ENCODE results near the gene DOCK9. TPM values are rescaled to one million over a fixed set of nuclear protein-coding genes. Genes with fewer than 3 reads are reported as not detected.

The DOCK9 gene
- total and polyA plus RNA-seq, 2 donors (not counting 3 experiments of a cell fraction or from before 2014, with no cell fraction given): 147 to 323 TPM

DNA sequence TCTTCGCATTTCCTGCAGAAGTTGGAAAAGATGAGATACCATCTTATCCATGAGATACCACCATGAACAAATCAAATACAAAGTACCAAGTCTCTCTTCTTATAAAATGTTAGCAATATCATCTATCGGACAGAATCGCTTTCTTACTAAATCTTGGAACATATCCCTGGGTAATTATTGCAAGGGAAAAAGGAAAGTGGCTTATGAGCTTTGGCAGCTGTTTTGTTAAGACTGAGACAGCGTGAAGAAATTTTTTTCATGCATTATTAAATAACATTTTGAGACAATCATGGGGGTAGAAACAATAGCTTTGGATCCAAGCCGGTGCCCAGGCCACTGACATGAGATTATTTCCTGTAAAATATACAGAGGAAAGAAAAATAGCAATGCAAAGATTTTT lies 84.5 kb downstream of the DOCK9 start:
- BruUV-seq (replicated peaks): no TSS peak
- H3K36me3 ChIP-seq (ENCODE audit: control insufficient read depth in 2 of 2, extremely low read depth in 1 of 2, insufficient read depth in 2 of 2, low read length in 2 of 2): peaks cover 12 to 14% of the 10 kb centered on the region in 2 experiments

More for the DNA sequence above, 84.5 kb downstream of the DOCK9 start:
- Histone ChIP-seq H3K4me2 (ENCODE audit: insufficient read depth, low read length) (no peak overlapping the region), H3K4me1 (ENCODE audit: control insufficient read depth, extremely low read depth, insufficient read depth, low read length) (peaks cover 61% of the 10 kb centered on the region), H2AFZ (ENCODE audit: low read depth, low read length) (no peak overlapping the region), H3K9me1 (replicated peaks; ENCODE audit: control insufficient read depth, extremely low read depth, insufficient read depth, low read length) (no peaks in the 10 kb centered on the region), H3K4me3 (replicated peaks in 1 of 3; ENCODE audit: insufficient read depth in 1 of 3, low read depth in 1 of 3, low read length in 3 of 3) (no peak overlapping the region), H3K27me3 (ENCODE audit: control insufficient read depth in 2 of 2, insufficient read depth in 2 of 2, low read length in 2 of 2) (no peaks in the 10 kb centered on the region), H3K27ac (ENCODE audit: insufficient read depth, low read depth, low read length) (peak overlapping the region; percentile 10), H3K9me3 (replicated peaks; ENCODE audit: control insufficient read depth, insufficient read depth, low read length) (no peaks in the 10 kb centered on the region), H3K79me2 (ENCODE audit: control insufficient read depth, insufficient read depth, low read length) (no peaks in the 10 kb centered on the region), H4K20me1 (replicated peaks; ENCODE audit: control insufficient read depth, extremely low read depth, insufficient read depth, low read length) (no peaks in the 10 kb centered on the region), H3K9ac (replicated peaks; ENCODE audit: extremely low read depth, insufficient read depth, low read length) (no peak overlapping the region)
- DNase-seq (ENCODE audit: low read depth, low spot score): peak; percentile 68
- intact Hi-C loops (cut with micrococcal nuclease) (loop anchor here (2.0 to 5.0 kb wide), 3 partner anchors 17 to 139 kb away; partner anchors contain the start of gene DOCK9), dilution Hi-C loops (cut with MboI; ENCODE audit: extremely low pct_ligation_motif_present, low sequenced_read_pairs) (no loop called here)
- ChIA-PET CTCF (interaction anchor here (1.0 to 2.2 kb wide), 6 partner anchors 12 to 140 kb away, joined by 3 to 8 read pairs (median 6); no protein-coding TSS in a partner anchor), POLR2A (no interaction called here)
- FAIRE-seq: no peak
- TF ChIP-seq MAX (IDR thresholded peaks at IDR 0.05; ENCODE audit: insufficient read depth, insufficient read length) (no peak), GATA2 (IDR thresholded peaks at IDR 0.05; ENCODE audit: insufficient read depth, insufficient read length, low read depth, low read length) (no peak), FOS (IDR thresholded peaks at IDR 0.05; ENCODE audit: borderline replicate concordance, insufficient read depth, low read length) (no peak), MYC (IDR thresholded peaks at IDR 0.05; ENCODE audit: low read depth, low read length) (no peak), EZH2 (IDR thresholded peaks at IDR 0.05; ENCODE audit: borderline replicate concordance, low read depth, low read length, severe bottlenecking) (no peak), POLR2A (IDR thresholded peaks at IDR 0.05; ENCODE audit: low read depth, low read length) (no peak), JUN (IDR thresholded peaks at IDR 0.05; ENCODE audit: borderline replicate concordance, insufficient read depth, insufficient read length, low read depth) (no peak), POLR2AphosphoS5 (IDR thresholded peaks at IDR 0.05; ENCODE audit: insufficient read depth, low read depth, low read length) (no peak)
- TF ChIP-seq, protein P1, sequence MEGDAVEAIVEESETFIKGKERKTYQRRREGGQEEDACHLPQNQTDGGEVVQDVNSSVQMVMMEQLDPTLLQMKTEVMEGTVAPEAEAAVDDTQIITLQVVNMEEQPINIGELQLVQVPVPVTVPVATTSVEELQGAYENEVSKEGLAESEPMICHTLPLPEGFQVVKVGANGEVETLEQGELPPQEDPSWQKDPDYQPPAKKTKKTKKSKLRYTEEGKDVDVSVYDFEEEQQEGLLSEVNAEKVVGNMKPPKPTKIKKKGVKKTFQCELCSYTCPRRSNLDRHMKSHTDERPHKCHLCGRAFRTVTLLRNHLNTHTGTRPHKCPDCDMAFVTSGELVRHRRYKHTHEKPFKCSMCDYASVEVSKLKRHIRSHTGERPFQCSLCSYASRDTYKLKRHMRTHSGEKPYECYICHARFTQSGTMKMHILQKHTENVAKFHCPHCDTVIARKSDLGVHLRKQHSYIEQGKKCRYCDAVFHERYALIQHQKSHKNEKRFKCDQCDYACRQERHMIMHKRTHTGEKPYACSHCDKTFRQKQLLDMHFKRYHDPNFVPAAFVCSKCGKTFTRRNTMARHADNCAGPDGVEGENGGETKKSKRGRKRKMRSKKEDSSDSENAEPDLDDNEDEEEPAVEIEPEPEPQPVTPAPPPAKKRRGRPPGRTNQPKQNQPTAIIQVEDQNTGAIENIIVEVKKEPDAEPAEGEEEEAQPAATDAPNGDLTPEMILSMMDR (IDR thresholded peaks at IDR 0.05; ENCODE audit: extremely low read depth in 1 of 2, insufficient read depth in 1 of 2, low read depth in 1 of 2, low read length in 2 of 2): no peak

All from endothelial cell of umbilical vein (primary cell).